Dermis blood vessel endothelial cell (primary cell): ENCODE measurements around the gene ARHGAP9. TPM values are rescaled to one million over a fixed set of nuclear protein-coding genes. Genes with fewer than 3 reads are reported as not detected.
"Not testable (repeated sequence)": the region's sequence is repeated elsewhere in the genome, so short reads cannot be mapped to it uniquely, and the experiment has no call there.

Experiments
- DNase-seq: peaks from one replicate; pipeline ENCODE4 v3.0.0; 2010
- total RNA-seq: library from RNA; depleted of rRNA; stranded (reverse); fragments of >200 nt; gene quantifications from 2 replicates; pipeline ENCODE4 v1.2.3, GENCODE V29; 2014

ARHGAP9 gene
- total RNA-seq, 1 donor from 2014 or later = not detected

DNA sequence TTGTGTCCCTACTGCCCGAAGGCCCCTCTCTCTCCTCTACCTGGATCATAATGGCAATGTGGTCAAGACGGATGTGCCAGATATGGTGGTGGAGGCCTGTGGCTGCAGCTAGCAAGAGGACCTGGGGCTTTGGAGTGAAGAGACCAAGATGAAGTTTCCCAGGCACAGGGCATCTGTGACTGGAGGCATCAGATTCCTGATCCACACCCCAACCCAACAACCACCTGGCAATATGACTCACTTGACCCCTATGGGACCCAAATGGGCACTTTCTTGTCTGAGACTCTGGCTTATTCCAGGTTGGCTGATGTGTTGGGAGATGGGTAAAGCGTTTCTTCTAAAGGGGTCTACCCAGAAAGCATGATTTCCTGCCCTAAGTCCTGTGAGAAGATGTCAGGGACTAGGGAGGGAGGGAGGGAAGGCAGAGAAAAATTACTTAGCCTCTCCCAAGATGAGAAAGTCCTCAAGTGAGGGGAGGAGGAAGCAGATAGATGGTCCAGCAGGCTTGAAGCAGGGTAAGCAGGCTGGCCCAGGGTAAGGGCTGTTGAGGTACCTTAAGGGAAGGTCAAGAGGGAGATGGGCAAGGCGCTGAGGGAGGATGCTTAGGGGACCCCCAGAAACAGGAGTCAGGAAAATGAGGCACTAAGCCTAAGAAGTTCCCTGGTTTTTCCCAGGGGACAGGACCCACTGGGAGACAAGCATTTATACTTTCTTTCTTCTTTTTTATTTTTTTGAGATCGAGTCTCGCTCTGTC, 22.8 kb downstream of the ARHGAP9 start:
- no peak for DNase-seq

- DNase-seq = peak; percentile 72
Observed at GRCh38 chr12:57456145-57456700, 23.4 kb downstream of the ARHGAP9 start.

DNA sequence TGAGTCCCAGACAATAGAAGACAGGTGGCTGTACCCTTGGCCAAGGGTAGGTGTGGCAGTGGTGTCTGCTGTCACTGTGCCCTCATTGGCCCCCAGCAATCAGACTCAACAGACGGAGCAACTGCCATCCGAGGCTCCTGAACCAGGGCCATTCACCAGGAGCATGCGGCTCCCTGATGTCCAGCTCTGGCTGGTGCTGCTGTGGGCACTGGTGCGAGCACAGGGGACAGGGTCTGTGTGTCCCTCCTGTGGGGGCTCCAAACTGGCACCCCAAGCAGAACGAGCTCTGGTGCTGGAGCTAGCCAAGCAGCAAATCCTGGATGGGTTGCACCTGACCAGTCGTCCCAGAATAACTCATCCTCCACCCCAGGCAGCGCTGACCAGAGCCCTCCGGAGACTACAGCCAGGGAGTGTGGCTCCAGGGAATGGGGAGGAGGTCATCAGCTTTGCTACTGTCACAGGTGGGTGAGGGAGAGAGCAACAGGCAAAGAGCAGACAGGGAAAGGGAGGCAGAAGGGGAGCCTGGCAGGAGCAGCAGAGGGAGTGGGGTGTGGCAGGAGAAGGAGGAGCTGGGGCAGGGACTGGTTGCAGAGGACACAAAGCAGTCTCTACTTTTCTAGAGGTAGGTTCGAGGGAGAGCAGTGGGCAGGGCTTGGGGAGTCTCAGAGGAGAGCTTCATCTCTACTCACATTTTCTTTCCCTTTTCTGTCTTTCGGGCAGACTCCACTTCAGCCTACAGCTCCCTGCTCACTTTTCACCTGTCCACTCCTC, 24.1 kb downstream of the ARHGAP9 start:
- no peak for DNase-seq

GRCh38 chr12:57454566-57455373, 24.9 kb downstream of the ARHGAP9 start, which contains the start of gene INHBE:
Gene INHBE (plus strand): TSS chr12:57455307. CDS start chr12:57455537, 230 bp downstream.
- DNase-seq = no peak

- no peak for DNase-seq
Observed at GRCh38 chr12:57454213-57454565, 25.5 kb downstream of the ARHGAP9 start.

DNA sequence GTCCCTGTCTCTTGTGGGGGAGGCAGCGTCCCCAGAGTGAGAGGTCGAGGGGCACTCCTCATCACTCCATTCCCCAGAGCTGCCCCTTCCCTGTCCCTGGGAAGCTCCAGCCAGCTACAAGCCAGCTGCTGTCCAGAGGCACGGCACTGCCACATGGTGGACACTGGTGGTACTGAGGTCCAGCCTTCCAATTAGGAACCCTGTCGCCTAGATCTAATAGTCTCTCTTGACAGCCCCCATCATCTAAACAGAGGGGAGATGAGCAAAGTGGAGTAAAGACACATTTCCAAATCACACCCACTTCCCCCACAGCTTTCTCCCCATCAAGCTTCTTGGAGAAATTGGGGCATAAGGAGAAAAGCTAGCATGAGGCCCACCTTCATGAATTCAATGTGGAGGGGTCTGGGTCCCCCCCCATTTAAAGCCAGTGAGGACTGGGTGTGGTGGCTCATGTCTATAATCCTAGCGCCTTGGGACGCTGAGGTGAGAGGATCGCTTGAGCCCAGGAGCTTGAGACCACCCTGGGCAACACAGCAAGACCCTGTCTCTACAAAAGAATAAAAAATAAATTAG, 26.6 kb downstream of the ARHGAP9 start:
- peak; percentile 88 for DNase-seq

DNA sequence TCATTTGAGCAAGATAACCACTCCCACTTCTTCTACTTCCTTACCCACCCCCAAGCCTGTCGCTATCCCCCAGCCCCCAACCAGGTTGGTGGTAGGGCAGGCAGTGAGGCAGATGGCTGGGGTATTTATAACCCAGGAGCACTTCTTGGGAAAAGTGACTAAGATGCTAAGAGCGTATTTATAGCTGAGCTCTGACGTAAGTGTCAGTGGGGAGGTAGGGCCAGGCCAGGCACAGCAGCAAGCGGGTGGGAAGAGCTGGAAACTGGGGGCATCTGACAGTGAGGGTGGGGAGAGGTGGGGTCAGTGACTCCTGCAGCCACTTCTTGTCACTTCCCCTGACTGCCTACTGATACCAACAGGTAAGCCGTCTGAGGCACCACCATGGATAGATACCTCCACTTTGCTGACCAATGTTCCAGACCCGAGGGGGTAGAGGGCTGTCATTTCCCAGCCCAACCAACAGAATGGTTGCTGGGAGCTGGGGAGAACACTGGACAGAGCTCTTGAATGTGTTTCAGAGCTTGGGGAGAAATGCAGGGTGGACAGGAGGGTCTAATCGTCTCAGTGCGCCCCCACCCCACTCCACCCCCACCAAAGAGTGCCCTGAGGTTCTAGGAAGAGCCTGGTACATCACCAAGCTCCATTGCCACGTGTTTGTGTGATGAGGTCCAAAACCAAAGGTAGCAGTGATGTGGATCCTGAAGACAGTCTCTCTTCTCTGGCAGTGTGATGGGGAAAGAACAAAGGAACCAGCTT, 27.3 kb downstream of the ARHGAP9 start:
- DNase-seq = peak; percentile 61

- DNase-seq = no peak
Observed at GRCh38 chr12:57451233-57451778, 28.4 kb downstream of the ARHGAP9 start.

- DNase-seq = no peak
Observed at GRCh38 chr12:57450057-57450456, 29.6 kb downstream of the ARHGAP9 start.

DNA sequence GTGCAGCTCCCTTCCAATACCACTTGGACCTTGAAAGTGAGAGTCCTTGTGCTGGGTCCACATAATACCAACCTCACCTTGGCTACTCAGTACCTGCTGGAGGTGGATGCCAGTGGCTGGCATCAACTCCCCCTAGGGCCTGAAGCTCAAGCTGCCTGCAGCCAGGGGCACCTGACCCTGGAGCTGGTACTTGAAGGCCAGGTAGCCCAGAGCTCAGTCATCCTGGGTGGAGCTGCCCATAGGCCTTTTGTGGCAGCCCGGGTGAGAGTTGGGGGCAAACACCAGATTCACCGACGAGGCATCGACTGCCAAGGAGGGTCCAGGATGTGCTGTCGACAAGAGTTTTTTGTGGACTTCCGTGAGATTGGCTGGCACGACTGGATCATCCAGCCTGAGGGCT, 30.3 kb downstream of the ARHGAP9 start:
- no peak for DNase-seq

GRCh38 chr12:57448669-57449068, 31.0 kb downstream of the ARHGAP9 start:
- no peak for DNase-seq

DNA sequence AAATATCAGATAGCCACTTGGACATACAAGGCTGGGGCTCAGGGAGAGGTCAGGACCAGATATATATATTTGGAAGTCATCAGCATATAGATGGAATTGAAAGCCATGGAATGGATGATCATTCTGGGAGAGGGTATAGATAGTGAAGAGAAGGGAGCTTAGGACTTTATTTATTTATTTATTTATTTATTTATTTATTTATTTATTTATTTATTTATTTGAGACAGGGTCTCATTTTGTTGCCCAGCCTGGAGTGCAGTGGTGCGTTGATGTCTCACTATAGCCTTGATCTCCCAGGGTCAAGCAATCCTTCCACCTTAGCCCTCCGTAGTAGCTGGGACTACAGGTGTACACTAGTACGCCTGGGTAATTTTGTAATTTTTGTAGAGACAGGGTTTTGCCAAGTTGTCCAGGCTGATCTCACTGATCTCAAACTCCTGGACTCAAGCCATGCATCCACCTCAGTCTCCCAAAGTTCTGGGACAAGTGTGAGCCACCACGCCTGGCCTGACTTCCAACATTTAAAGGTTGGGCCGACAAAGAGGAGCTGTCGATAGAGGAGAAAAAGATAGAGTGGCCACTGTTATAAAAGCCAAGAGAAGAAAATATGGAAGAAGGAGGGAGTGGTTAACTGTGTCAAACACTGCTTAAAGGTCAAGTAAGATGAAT, 33.2 kb downstream of the ARHGAP9 start:
- no peak for DNase-seq

- no peak for DNase-seq
Observed at GRCh38 chr12:57444744-57445143, 34.9 kb downstream of the ARHGAP9 start.

GRCh38 chr12:57444337-57444736, 35.3 kb downstream of the ARHGAP9 start:
- not testable (repeated sequence) for DNase-seq

DNA sequence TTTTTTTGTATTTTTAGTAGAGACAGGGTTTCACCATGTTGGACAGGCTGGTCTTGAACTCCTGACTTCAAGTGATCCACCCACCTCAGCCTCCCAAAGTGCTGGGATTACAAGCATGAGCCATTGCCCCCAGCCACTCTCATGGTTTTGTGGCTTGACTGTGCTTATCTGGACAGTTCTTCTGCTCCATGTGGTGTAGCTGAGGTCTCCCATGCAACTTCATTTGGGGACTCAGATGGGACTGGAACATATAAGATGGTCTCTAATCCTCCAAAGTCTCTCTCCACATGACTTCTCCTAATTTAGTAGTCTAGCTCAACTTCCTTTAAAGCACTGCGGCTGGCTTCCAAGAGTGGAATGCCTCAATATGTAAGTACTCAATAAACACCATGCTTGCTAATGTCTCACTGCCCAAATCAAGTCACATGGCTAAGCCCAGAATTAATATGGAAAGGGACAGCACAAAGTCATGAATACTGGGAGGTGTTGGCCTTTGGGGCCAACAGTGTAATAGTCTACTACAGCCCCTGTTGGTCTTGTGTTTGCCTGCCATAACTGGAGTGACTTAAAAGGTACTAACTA, 37.7 kb downstream of the ARHGAP9 start:
- DNase-seq = no peak

GRCh38 chr12:57441393-57441792, 38.3 kb downstream of the ARHGAP9 start:
- DNase-seq = not testable (repeated sequence)

DNA sequence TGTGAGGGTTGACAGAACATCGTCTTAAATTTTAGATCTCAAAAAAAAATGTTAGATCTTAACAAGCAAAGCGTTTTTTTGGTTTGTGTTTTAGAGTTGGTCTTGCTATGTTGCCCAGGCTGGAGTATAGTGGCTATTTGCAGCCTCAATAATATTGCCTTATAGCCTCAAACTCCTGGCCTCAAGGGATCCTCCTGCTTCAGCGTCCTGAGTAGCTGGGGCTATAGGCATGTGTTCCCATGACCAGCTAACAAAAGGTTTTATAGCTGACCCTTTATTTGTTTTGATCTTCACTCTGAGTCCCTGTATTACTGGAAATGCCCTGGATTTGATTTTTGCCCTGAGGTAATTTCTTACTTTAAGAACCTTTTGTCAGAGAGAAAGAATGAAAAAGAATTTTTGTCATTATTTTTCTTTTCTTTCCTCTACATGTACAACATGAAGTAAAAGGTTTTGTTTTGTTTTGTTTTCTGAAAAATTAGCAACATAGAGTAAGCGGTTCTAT, 39.9 kb downstream of the ARHGAP9 start:
- no peak for DNase-seq

DNA sequence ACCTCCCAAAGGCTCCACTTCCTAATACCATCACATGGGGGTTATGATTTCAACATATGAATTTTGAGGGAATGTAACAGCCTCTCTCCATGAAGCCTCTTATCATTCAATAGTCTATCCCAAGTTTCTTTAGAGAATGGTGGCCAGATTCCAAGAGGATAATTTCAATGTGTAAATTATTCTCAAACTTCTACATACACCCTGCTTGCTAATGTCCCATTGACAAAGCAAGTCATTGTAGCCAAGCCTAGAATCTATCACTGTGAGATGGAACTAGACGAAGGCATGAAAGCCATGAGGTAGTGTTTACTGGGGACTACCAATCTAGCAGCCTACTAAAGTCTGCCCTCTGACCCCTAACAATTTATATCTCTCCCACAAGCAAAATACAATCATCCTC, 41.3 kb downstream of the ARHGAP9 start:
- no peak for DNase-seq

- no peak for DNase-seq
Observed at GRCh38 chr12:57435293-57435692, 44.4 kb downstream of the ARHGAP9 start.
